Measurements from ENCODE around the gene MYOCD. TPM values are rescaled to one million over a fixed set of nuclear protein-coding genes. Genes with fewer than 3 reads are reported as not detected.
A peak's percentile ranks its signal among the peaks of the same experiment; 100 is the strongest.

Gene MYOCD
- total RNA-seq, 1 donor from 2014 or later = 11.9 TPM

- Mint-ChIP-seq H3K36me3 (ENCODE audit: low read depth) (peaks cover 10% of the 10 kb centered on the region), H3K4me3 (ENCODE audit: unreplicated experiment) (no peak overlapping the region), H3K4me1 (ENCODE audit: low read depth) (peaks cover 14% of the 10 kb centered on the region), H3K9me3 (ENCODE audit: low read depth) (no peaks in the 10 kb centered on the region), H3K27ac (ENCODE audit: unreplicated experiment) (no peak overlapping the region), H3K27me3 (ENCODE audit: low read depth) (no peaks in the 10 kb centered on the region)
- DNase-seq (ENCODE audit: low spot score) = no peak
- TF ChIP-seq CTCF (IDR thresholded peaks at IDR 0.05) = no peak
Measured at GRCh38 chr17:12739500-12739899, 73.8 kb downstream of the MYOCD start.

GRCh38 chr17:12743046-12743445 is 77.4 kb downstream of the MYOCD start:
- Mint-ChIP-seq H3K4me3 (ENCODE audit: unreplicated experiment) (no peak overlapping the region), H3K27me3 (ENCODE audit: low read depth) (no peaks in the 10 kb centered on the region), H3K4me1 (ENCODE audit: low read depth) (peaks cover 15% of the 10 kb centered on the region), H3K9me3 (ENCODE audit: low read depth) (no peaks in the 10 kb centered on the region), H3K36me3 (ENCODE audit: low read depth) (peaks cover 22% of the 10 kb centered on the region), H3K27ac (ENCODE audit: unreplicated experiment) (no peak overlapping the region)
- no peak for TF ChIP-seq CTCF (IDR thresholded peaks at IDR 0.05)
- DNase-seq (ENCODE audit: low spot score) = no peak

- H3K4me3 Mint-ChIP-seq (ENCODE audit: unreplicated experiment) = no peak overlapping the region
- no peak for DNase-seq (ENCODE audit: low spot score)
- H3K27me3 Mint-ChIP-seq (ENCODE audit: low read depth) = no peaks in the 10 kb centered on the region
- H3K9me3 Mint-ChIP-seq (ENCODE audit: low read depth) = no peaks in the 10 kb centered on the region
- H3K4me1 Mint-ChIP-seq (ENCODE audit: low read depth) = peaks cover 15% of the 10 kb centered on the region
- no peak for TF ChIP-seq CTCF (IDR thresholded peaks at IDR 0.05)
- peak overlapping the region; percentile 38 for H3K27ac Mint-ChIP-seq (ENCODE audit: unreplicated experiment)
- peaks cover 20% of the 10 kb centered on the region for H3K36me3 Mint-ChIP-seq (ENCODE audit: low read depth)
Measured at GRCh38 chr17:12744298-12744697, 78.6 kb downstream of the MYOCD start.

GRCh38 chr17:12744786-12745185 is 79.1 kb downstream of the MYOCD start:
- Mint-ChIP-seq H3K9me3 (ENCODE audit: low read depth) (no peaks in the 10 kb centered on the region), H3K27me3 (ENCODE audit: low read depth) (no peaks in the 10 kb centered on the region), H3K4me3 (ENCODE audit: unreplicated experiment) (no peak overlapping the region), H3K27ac (ENCODE audit: unreplicated experiment) (no peak overlapping the region), H3K36me3 (ENCODE audit: low read depth) (peaks cover 20% of the 10 kb centered on the region), H3K4me1 (ENCODE audit: low read depth) (peaks cover 15% of the 10 kb centered on the region)
- DNase-seq (ENCODE audit: low spot score) = no peak
- TF ChIP-seq CTCF (IDR thresholded peaks at IDR 0.05) = no peak

- H3K27me3 Mint-ChIP-seq (ENCODE audit: low read depth) = no peaks in the 10 kb centered on the region
- peaks cover 16% of the 10 kb centered on the region for H3K36me3 Mint-ChIP-seq (ENCODE audit: low read depth)
Measured at GRCh38 chr17:12745486-12745885, 79.8 kb downstream of the MYOCD start.

More at GRCh38 chr17:12745486-12745885, 79.8 kb downstream of the MYOCD start:
- H3K4me3 Mint-ChIP-seq (ENCODE audit: unreplicated experiment) = no peak overlapping the region
- DNase-seq (ENCODE audit: low spot score) = no peak
- no peaks in the 10 kb centered on the region for H3K9me3 Mint-ChIP-seq (ENCODE audit: low read depth)
- peaks cover 15% of the 10 kb centered on the region for H3K4me1 Mint-ChIP-seq (ENCODE audit: low read depth)
- no peak for TF ChIP-seq CTCF (IDR thresholded peaks at IDR 0.05)
- no peak overlapping the region for H3K27ac Mint-ChIP-seq (ENCODE audit: unreplicated experiment)

All from chondrocyte (in vitro differentiated cells).